Measurements from ENCODE around the gene CNIH1. TPM values are rescaled to one million over a fixed set of nuclear protein-coding genes. Genes with fewer than 3 reads are reported as not detected.
"Not testable (repeated sequence)": the region's sequence is repeated elsewhere in the genome, so short reads cannot be mapped to it uniquely, and the experiment has no call there.

CNIH1 gene
- polyA plus RNA-seq, 4 donors, result 107 to 159 (median 133) TPM

- DNase-seq (ENCODE audit: low read depth in 4 of 4, low spot score in 2 of 4), result not testable (repeated sequence)
These were observed 3.2 kb downstream of the CNIH1 start for GRCh38 chr14:54437954-54438353.

GRCh38 chr14:54435500-54435981, 5.6 kb downstream of the CNIH1 start:
- no peak for DNase-seq (ENCODE audit: low read depth in 4 of 4, low spot score in 2 of 4)

GRCh38 chr14:54428527-54428926, 12.6 kb downstream of the CNIH1 start:
- DNase-seq (ENCODE audit: low read depth in 4 of 4, low spot score in 2 of 4), result no peak

- no peak for DNase-seq (ENCODE audit: low read depth in 4 of 4, low spot score in 2 of 4)
These were observed 13.3 kb downstream of the CNIH1 start for GRCh38 chr14:54427871-54428270.

- no peak for DNase-seq (ENCODE audit: low read depth in 4 of 4, low spot score in 2 of 4)
These were observed 15.5 kb downstream of the CNIH1 start for GRCh38 chr14:54425537-54426274.

- no peak for DNase-seq (ENCODE audit: low read depth in 4 of 4, low spot score in 2 of 4)
These were observed 16.1 kb downstream of the CNIH1 start for GRCh38 chr14:54425068-54425467.

GRCh38 chr14:54424479-54424901, 16.7 kb downstream of the CNIH1 start:
- no peak for DNase-seq (ENCODE audit: low read depth in 4 of 4, low spot score in 2 of 4)

- no peak for DNase-seq (ENCODE audit: low read depth in 4 of 4, low spot score in 2 of 4)
These were observed 17.2 kb downstream of the CNIH1 start for GRCh38 chr14:54423991-54424390.

GRCh38 chr14:54420478-54421142, 20.6 kb downstream of the CNIH1 start:
- DNase-seq (ENCODE audit: low read depth in 4 of 4, low spot score in 2 of 4), result no peak

GRCh38 chr14:54411371-54411770, 29.8 kb downstream of the CNIH1 start:
- DNase-seq (ENCODE audit: low read depth in 4 of 4, low spot score in 2 of 4), result no peak

GRCh38 chr14:54410215-54410614, 31.0 kb downstream of the CNIH1 start:
- DNase-seq (ENCODE audit: low read depth in 4 of 4, low spot score in 2 of 4), result no peak

- not testable (repeated sequence) for DNase-seq (ENCODE audit: low read depth in 4 of 4, low spot score in 2 of 4)
These were observed 37.7 kb downstream of the CNIH1 start for GRCh38 chr14:54403401-54404005.

GRCh38 chr14:54399560-54399959, 41.6 kb downstream of the CNIH1 start:
- DNase-seq (ENCODE audit: low read depth in 4 of 4, low spot score in 2 of 4), result no peak

- DNase-seq (ENCODE audit: low read depth in 4 of 4, low spot score in 2 of 4), result peak; percentile 92 to 99 (median 94)
These were observed 44.5 kb downstream of the CNIH1 start, which contains the start of gene CDKN3 for GRCh38 chr14:54396493-54397335. Gene CDKN3 (plus strand): TSS chr14:54397007. CDS start chr14:54397069, 62 bp downstream.

GRCh38 chr14:54396183-54396492, 45.0 kb downstream of the CNIH1 start:
- DNase-seq (ENCODE audit: low read depth in 4 of 4, low spot score in 2 of 4), result no peak

- no peak for DNase-seq (ENCODE audit: low read depth in 4 of 4, low spot score in 2 of 4)
These were observed 45.5 kb downstream of the CNIH1 start for GRCh38 chr14:54395716-54396115.

- DNase-seq (ENCODE audit: low read depth in 4 of 4, low spot score in 2 of 4), result no peak
These were observed 45.9 kb downstream of the CNIH1 start for GRCh38 chr14:54395284-54395683.

- no peak for DNase-seq (ENCODE audit: low read depth in 4 of 4, low spot score in 2 of 4)
These were observed 46.6 kb downstream of the CNIH1 start for GRCh38 chr14:54394596-54394995.

- DNase-seq (ENCODE audit: low read depth in 4 of 4, low spot score in 2 of 4), result not testable (repeated sequence)
These were observed 47.9 kb downstream of the CNIH1 start for GRCh38 chr14:54392986-54393884.

All from left renal cortex interstitium (tissue), 4 donors.